HG03066 (cell line): ENCODE results near the gene MAML1.

Experiments used
- ATAC-seq: cut with Tn5 transposase; IDR thresholded peaks from one replicate; pipeline ENCODE4 v1.9.1; 2021; ENCODE audit warnings: low read depth; ENCODE audit not compliant: unreplicated experiment

MAML1 gene

GRCh38 chr5:179791881-179792611 lies 59.4 kb downstream of the MAML1 start:
- ATAC-seq: no peak

DNA sequence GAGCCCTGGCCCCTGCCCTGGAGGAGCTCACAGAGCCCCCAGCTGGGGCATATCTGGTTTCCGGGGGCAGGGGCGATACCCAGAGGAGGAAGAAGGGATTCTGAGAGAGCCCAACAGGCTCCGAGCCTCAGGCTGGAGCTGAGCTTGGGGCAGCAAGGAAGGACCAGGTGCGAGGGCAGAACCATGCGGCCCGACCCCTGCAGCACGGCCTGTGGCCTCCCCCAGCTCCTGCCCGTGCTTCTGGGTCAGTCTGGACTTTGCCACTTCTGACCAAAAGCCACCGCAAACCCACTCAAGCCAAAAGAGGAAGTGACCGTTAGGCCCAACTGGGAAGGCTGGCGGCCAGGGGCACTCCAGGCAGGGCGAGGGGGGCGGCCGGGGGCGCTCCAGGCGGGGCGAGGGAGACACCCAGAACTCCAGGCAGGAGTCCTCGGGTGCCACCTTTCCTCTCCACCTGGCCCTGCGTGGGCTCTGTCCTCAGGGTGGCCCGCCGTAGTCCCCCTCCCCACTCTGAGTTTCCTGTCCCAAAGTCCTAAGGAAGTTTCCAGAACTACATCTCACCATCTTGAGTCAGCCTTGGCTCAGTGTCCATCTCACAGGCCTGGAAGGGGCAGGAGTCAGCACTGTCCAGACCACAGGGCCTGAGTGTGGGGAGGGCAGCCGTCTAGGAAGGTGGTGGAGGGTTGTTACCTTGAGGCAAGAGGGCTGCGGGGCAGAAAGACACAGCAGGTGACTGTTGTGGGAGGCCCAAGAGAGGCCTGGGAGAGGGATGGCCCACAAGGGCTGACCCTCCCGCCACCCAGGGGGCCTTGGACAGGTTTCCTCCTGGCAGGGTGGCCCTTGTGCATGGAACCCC lies 60.2 kb downstream of the MAML1 start:
- ATAC-seq: no peak

GRCh38 chr5:179793468-179794139 lies 61.0 kb downstream of the MAML1 start, which contains the start of gene LTC4S:
LTC4S (plus strand) TSS chr5:179793986; CDS start chr5:179794081, 95 bp downstream.
- no peak for ATAC-seq

DNA sequence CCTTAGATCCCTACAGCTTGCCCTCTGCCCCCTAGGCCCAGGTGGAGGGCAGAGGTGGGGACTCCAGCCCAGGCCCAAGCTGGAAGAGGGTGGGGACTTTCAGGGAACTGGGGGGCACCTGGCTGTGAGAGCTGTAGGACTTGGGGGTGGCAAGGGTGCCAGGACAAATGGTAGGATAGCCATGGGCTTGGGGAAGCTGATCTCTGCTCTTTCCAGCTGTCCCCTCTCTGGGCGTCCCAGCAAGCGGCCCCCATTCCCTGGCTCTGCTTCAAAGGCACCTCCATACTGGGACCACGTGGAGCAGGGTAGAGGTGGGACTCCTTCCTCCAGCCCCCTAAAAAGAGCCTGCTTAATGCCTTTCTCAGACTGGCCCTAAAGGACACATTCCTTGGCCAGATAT lies 61.5 kb downstream of the MAML1 start:
- no peak for ATAC-seq

DNA sequence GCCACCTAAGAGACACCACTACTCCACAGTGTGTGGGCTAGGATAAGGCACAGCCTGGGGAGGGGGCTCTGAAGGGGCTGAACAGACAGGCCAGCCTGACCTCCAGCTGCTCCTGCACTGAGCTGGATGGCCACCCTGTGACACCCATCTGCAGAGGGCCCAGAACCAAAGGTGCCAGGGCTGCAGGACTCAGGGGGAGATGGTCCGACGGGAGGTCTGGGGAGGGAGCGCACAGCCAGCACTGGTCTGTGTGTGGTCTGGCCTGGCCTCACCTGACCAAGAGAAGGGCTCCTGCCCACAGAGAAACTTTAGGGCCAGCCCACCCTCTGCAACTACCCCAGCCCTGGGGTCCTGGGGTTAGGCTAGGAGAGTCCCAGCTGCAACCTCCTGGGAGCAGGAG lies 62.0 kb downstream of the MAML1 start:
- ATAC-seq: no peak

DNA sequence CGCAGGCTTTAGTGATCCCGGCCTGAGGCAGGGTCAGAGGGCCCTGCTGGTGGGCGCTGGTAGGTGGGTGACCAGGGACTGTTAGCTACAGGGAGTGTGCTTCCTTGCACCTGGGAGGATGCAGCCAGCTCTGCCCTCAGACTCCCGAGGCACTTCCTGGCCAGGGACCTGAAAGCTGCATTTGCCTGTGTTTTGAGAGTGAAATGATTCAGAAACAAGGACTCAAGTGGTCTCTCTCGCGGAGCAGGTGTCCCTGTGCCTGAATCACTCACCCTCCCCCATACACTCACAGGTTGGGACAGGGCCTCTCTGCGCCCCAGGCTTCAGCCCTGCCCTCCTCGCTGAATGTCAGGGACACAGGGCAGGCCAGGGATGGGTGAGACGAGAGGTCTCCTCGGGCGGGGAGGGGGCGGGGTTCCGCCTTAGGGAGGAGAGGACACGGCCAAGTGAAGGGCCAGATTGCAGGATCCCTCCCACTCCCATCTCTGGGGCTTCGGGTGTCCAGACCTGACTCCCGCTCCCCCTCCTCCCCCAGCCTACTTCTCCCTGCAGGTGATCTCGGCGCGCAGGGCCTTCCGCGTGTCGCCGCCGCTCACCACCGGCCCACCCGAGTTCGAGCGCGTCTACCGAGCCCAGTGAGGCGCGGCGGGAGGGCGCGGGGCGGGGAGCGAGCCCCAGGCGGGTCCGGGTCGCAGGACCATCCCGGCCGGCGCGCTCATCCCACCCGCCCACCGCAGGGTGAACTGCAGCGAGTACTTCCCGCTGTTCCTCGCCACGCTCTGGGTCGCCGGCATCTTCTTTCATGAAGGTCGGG lies 62.6 kb downstream of the MAML1 start:
- ATAC-seq: no peak

DNA sequence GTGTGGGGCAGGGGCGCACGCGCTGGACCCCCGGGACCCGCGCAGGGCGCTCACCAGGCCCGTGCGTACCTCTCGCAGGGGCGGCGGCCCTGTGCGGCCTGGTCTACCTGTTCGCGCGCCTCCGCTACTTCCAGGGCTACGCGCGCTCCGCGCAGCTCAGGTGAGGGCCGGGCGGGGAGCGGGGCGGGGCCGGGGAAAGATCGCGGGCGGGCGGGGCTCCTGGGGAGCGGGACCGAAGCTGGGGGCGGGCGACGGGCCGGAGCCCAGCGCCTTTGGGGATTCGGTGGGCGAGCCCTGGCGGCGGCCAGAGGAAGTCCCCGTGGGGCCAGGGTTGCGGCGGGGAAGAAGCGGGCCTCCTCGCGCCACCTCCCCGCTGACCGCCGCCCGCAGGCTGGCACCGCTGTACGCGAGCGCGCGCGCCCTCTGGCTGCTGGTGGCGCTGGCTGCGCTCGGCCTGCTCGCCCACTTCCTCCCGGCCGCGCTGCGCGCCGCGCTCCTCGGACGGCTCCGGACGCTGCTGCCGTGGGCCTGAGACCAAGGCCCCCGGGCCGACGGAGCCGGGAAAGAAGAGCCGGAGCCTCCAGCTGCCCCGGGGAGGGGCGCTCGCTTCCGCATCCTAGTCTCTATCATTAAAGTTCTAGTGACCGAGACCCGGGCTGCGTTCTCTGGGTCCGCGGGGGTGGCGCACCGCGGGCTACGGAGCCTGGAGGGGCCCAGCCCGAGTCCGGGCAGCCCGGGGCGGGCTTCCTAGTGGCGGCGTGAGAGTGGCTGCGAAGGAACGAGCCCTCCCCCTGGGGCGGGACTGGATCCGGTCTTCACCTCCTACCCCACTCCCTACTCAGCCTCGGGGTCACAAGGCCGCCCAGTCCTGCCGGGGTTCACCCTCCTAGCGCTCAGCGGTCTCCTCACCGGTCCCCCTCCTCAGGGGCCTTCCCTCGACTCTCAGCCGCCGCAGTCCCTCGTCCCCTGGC lies 63.5 kb downstream of the MAML1 start:
- peak; percentile 65 for ATAC-seq

DNA sequence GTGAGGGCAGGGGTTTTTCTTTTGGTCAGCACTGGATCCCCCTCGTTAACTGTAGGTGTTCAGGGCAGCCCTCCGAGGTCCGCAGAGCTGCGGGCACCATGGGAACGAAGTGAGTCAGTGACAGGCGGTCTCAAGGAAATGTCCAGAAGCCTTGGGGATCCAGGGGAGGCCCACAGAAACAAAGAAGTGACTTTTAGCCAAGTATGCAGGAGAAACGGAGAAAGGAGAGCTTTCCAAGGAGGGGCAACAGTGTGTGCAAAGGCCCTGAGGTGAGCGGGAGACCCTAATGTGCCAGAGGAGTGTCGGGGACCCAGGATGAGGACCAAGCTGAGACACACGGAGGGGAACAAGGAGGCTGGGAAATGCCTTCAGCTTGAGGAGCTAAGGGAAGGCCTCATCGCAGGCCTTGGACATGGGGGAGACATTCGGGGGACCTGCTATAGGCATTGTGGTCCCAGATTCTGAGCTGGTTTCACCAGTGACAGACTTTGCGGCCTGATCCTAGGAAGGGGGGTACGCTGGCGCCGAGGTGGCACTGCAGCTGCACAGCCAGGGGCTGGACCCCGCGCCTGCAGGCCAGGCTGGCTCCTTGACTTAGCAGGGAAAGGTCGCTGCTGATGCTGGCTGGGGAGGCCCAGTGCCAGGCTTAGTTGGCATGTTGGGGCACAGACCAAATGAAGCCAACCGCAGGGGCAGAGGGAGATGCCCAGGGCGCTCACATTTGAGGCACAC lies 64.4 kb downstream of the MAML1 start:
- no peak for ATAC-seq

DNA sequence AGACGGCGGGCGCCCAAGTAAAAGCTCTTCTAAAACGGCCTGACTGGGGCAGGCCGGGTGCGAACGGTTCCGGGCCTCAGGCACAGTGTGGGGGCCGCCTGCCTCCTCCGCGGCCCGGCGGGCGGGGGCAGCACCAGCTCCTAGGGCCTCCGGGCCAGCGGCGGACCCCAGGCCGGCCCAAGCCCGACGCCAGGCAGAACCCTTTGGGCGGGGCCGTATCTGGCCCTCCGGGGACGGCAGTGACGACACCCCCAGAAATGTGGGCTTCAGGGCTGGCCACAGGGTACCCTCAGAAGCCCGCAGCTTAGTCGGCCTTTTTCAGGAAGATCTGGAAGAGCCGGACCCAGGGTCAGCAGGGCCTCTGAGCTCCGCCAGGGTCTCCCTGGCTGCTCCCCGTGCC lies 65.1 kb downstream of the MAML1 start:
- ATAC-seq: no peak

- ATAC-seq: no peak
Measured at GRCh38 chr5:179798144-179798770, 65.6 kb downstream of the MAML1 start.

- ATAC-seq: no peak
Measured at GRCh38 chr5:179798771-179799643, 66.4 kb downstream of the MAML1 start.

DNA sequence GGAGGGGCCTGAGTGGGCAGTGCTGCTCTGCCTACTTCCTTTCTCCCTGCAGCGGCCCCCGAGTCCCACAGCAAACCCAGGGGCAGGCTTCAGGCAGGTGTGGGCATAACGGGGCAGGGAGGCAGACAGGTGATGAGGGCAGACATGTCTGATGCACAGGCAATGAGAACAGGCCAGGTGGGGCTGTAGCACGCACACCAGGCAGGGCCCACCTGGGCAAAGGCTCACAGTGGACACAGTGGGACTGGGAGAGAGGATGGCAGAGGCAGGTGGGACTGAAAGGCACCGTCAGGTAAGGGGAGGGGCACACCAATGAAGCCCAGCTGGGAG lies 67.0 kb downstream of the MAML1 start:
- ATAC-seq: no peak

DNA sequence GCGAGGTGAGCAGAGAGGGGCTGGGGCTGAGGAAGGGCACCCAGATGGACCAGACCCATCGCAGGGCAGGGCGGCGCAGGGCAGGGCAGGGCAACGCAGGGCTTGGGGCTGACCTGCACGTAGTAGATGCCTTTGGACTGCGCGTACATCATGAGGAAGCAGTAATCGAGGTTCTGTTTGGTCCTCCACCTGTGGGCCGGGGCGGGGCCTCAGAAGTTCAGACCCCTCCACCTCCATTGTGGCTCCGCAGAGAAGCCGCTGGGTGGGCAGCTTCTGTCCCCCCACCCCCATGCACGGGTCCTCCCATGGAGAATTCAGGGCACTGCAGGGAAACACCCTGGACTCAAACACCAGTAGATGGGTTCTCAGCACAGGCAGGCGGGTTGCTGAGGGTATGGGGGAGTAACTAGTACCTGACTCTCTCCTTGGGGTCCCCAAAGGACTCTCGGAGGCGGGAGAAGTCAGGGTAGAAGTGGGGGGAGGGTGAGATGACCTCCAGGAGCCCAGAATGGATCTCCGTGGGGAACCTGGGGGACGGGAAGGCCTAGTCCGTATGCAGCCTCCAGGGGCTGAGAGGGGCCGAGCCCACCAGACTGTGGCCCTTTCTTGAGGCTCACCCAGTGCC lies 67.6 kb downstream of the MAML1 start:
- ATAC-seq: no peak

GRCh38 chr5:179800696-179801201 lies 68.1 kb downstream of the MAML1 start:
- no peak for ATAC-seq

- peak; percentile 36 for ATAC-seq
Measured at GRCh38 chr5:179801304-179802206, 68.9 kb downstream of the MAML1 start.
